H1 (cell line): ENCODE data around the gene FSD1. TPM values are rescaled to one million over a fixed set of nuclear protein-coding genes. Genes with fewer than 3 reads are reported as not detected.

Experiments used
- CTCF ChIA-PET: fragments of 300-600 bp; sonication (Branson Sonifier 250); formaldehyde crosslinking; loops from one replicate; lab custom pipeline; 2021; ENCODE audit not compliant: partially characterized antibody; lab: Charles Lee
- POLR2A ChIA-PET: fragments of 300-600 bp; sonication (Branson Sonifier 250); formaldehyde crosslinking; loops from one replicate; lab custom pipeline; 2021; ENCODE audit warnings: inconsistent platforms; ENCODE audit not compliant: partially characterized antibody; lab: Charles Lee
- DNase-seq, 2 experiments: peaks; one replicate each; pipeline versions ENCODE4 v3.0.0 to v3.0.0-alpha.2; 2010 to 2022; ENCODE audit warnings: low spot score in 2 of 2, low read depth in 1 of 2, mixed read lengths in 1 of 2
- FAIRE-seq: peaks from 2 replicates; lab custom pipeline; 2011; peaks lifted over from hg19 to GRCh38; lab: Jason Lieb, UNC
- H2AFZ ChIP-seq: 2 replicates; pipeline ENCODE4 v1.8.1; 2012; ENCODE audit warnings: low read length, inconsistent platforms
- H2AK5ac ChIP-seq: 2 replicates; pipeline ENCODE4 v1.6.1; 2013; ENCODE audit warnings: low read depth, low read length
- H2BK120ac ChIP-seq: replicated peaks from 2 replicates; pipeline ENCODE3; 2013; ENCODE audit warnings: low read depth, low read length, inconsistent platforms
- H2BK12ac ChIP-seq: 2 replicates; pipeline ENCODE4 v1.6.1; 2013; ENCODE audit warnings: low read depth, low read length
- H2BK15ac ChIP-seq: 2 replicates; pipeline ENCODE4 v1.6.1; 2013; ENCODE audit warnings: low read length
- H2BK20ac ChIP-seq: 2 replicates; pipeline ENCODE4 v1.6.1; 2013; ENCODE audit warnings: low read length
- H2BK5ac ChIP-seq: 2 replicates; pipeline ENCODE4 v1.6.1; 2013; ENCODE audit warnings: low read depth, low read length
- H3K14ac ChIP-seq: 2 replicates; pipeline ENCODE4 v1.6.1; 2013; ENCODE audit warnings: inconsistent platforms; ENCODE audit not compliant: insufficient read length
- H3K18ac ChIP-seq: 2 replicates; pipeline ENCODE4 v1.6.1; 2013; ENCODE audit warnings: low read length; ENCODE audit errors: extremely low read depth
- H3K23ac ChIP-seq: 2 replicates; pipeline ENCODE4 v1.6.1; 2013; ENCODE audit warnings: inconsistent platforms; ENCODE audit not compliant: insufficient read length
- H3K23me2 ChIP-seq: 2 replicates; pipeline ENCODE4 v1.6.1; 2013; ENCODE audit warnings: low read depth, low read length
- H3K27ac ChIP-seq: 2 replicates; pipeline ENCODE4 v1.6.1; 2011; ENCODE audit warnings: low read depth, low read length, inconsistent platforms
- H3K27me3 ChIP-seq, 4 experiments: replicated peaks in 1 of 4; 1 replicate in 1 of 4; 2 replicates in 3 of 4; pipeline versions ENCODE4 v1.6.1 to v1.8.1; 2011 to 2013; ENCODE audit warnings: low read length in 3 of 4, mild to moderate bottlenecking in 3 of 4, inconsistent platforms in 2 of 4, mixed read lengths in 2 of 4, moderate library complexity in 1 of 4; ENCODE audit not compliant: control insufficient read depth in 3 of 4, insufficient read depth in 3 of 4; ENCODE audit errors: extremely low read depth in 1 of 4
- H3K36me3 ChIP-seq, 4 experiments: 2 replicates each; pipeline versions ENCODE4 v1.6.1 to v1.8.1; 2011 to 2013; ENCODE audit warnings: mild to moderate bottlenecking in 4 of 4, low read length in 3 of 4, moderate library complexity in 2 of 4, control low read depth in 1 of 4, inconsistent platforms in 1 of 4; ENCODE audit not compliant: insufficient read depth in 4 of 4, control insufficient read depth in 2 of 4
- H3K4ac ChIP-seq: replicated peaks from 2 replicates; pipeline ENCODE3; 2013; ENCODE audit warnings: low read length, low read depth, mixed read lengths, inconsistent platforms; ENCODE audit not compliant: insufficient read length
- H3K4me1 ChIP-seq, 4 experiments: replicated peaks in 1 of 4; 1 replicate in 1 of 4; 2 replicates in 3 of 4; pipeline versions ENCODE4 v1.6.1 to v1.8.1; 2011 to 2013; ENCODE audit warnings: low read length in 3 of 4, inconsistent platforms in 2 of 4, mixed read lengths in 1 of 4; ENCODE audit not compliant: insufficient read depth in 4 of 4, control insufficient read depth in 3 of 4
- H3K4me2 ChIP-seq, 2 experiments: 2 replicates each; pipeline versions ENCODE4 v1.6.1 to v1.8.1; 2011 to 2013; ENCODE audit warnings: low read depth in 2 of 2, low read length in 2 of 2, control low read depth in 1 of 2, inconsistent platforms in 1 of 2, mild to moderate bottlenecking in 1 of 2; ENCODE audit not compliant: insufficient read depth in 1 of 2
- H3K4me3 ChIP-seq, 4 experiments: fragments of 200-600, 300-600 bp in 1 of 4; sonication (generic), shearing (Covaris generic), sonication (Bioruptor Twin) in 1 of 4; 2 replicates each; pipeline versions ENCODE4 v1.5.1 to v1.8.1; 2011 to 2016; ENCODE audit warnings: low read length in 4 of 4, low read depth in 3 of 4, control low read depth in 2 of 4, inconsistent platforms in 2 of 4, mild to moderate bottlenecking in 2 of 4, mixed read lengths in 1 of 4, moderate library complexity in 1 of 4; ENCODE audit not compliant: insufficient read depth in 2 of 4; ENCODE audit errors: extremely low read depth in 1 of 4
- H3K56ac ChIP-seq: replicated peaks from 2 replicates; pipeline ENCODE3; 2013; ENCODE audit warnings: low read depth, mild to moderate bottlenecking, mixed read lengths, low read length, inconsistent platforms; ENCODE audit not compliant: insufficient read length
- H3K79me1 ChIP-seq: 2 replicates; pipeline ENCODE4 v1.6.1; 2013; ENCODE audit warnings: low read depth, low read length, control low read depth
- H3K79me2 ChIP-seq, 2 experiments: 2 replicates each; pipeline versions ENCODE4 v1.6.1 to v1.8.1; 2012 to 2013; ENCODE audit warnings: low read length in 2 of 2, mild to moderate bottlenecking in 2 of 2, inconsistent platforms in 1 of 2; ENCODE audit not compliant: insufficient read depth in 2 of 2, control insufficient read depth in 1 of 2
- H3K9ac ChIP-seq, 4 experiments: replicated peaks in 1 of 4; 1 replicate in 1 of 4; 2 replicates in 3 of 4; pipeline versions ENCODE4 v1.6.1 to v1.8.1; 2011 to 2013; ENCODE audit warnings: low read depth in 3 of 4, low read length in 3 of 4, control low read depth in 2 of 4, mild to moderate bottlenecking in 2 of 4, moderate library complexity in 2 of 4, inconsistent platforms in 1 of 4; ENCODE audit errors: extremely low read depth in 1 of 4
- H3K9me3 ChIP-seq, 2 experiments: 2 replicates each; pipeline versions ENCODE4 v1.6.1 to v1.8.1; 2012 to 2013; ENCODE audit warnings: mild to moderate bottlenecking in 2 of 2, moderate library complexity in 2 of 2, control low read depth in 1 of 2, inconsistent platforms in 1 of 2, low read depth in 1 of 2, low read length in 1 of 2, mixed read lengths in 1 of 2; ENCODE audit not compliant: insufficient read depth in 2 of 2
- H4K20me1 ChIP-seq, 2 experiments: replicated peaks in 1 of 2; 2 replicates each; pipeline versions ENCODE3 to v1.8.1; 2011 to 2013; ENCODE audit warnings: inconsistent platforms in 2 of 2, low read length in 2 of 2, mild to moderate bottlenecking in 1 of 2; ENCODE audit not compliant: insufficient read depth in 2 of 2, control insufficient read depth in 1 of 2
- H4K5ac ChIP-seq: 2 replicates; pipeline ENCODE4 v1.6.1; 2013; ENCODE audit warnings: low read length, low read depth, mixed read lengths, inconsistent platforms; ENCODE audit not compliant: insufficient read length
- H4K8ac ChIP-seq: 2 replicates; pipeline ENCODE4 v1.8.0; 2013; ENCODE audit warnings: mild to moderate bottlenecking, moderate library complexity, low read length, inconsistent platforms; ENCODE audit not compliant: insufficient read depth; ENCODE audit errors: extremely low read depth
- H4K91ac ChIP-seq: replicated peaks from 2 replicates; pipeline ENCODE3; 2013; ENCODE audit warnings: low read length, mixed read lengths, inconsistent platforms; ENCODE audit not compliant: insufficient read length
- BCL11A ChIP-seq, 2 experiments: IDR thresholded peaks; one replicate each; pipeline ENCODE4 v1.6.1; 2011; ENCODE audit warnings: low read depth in 2 of 2, low read length in 2 of 2, mild to moderate bottlenecking in 2 of 2
- CREB1 ChIP-seq: IDR thresholded peaks from 2 replicates; pipeline ENCODE4 v1.6.1; 2012; ENCODE audit warnings: inconsistent platforms
- CTCF ChIP-seq, 3 experiments: IDR thresholded peaks; 1 replicate in 2 of 3; 2 replicates in 1 of 3; pipeline versions ENCODE4 v1.5.1 to v1.6.1; 2011; ENCODE audit warnings: low read length in 3 of 3, mild to moderate bottlenecking in 3 of 3, inconsistent platforms in 2 of 3, low read depth in 1 of 3, moderate library complexity in 1 of 3; ENCODE audit not compliant: insufficient read depth in 1 of 3; ENCODE audit errors: control extremely low read depth in 1 of 3
- GABPA ChIP-seq: IDR thresholded peaks from 2 replicates; pipeline ENCODE4 v1.6.1; 2011; ENCODE audit warnings: mild to moderate bottlenecking, low read length, moderate library complexity, borderline replicate concordance; ENCODE audit not compliant: insufficient read depth
- HDAC2 ChIP-seq, 2 experiments: fragments of 300-600 bp in 1 of 2; sonication (generic) in 1 of 2; IDR thresholded peaks; 2 replicates each; pipeline ENCODE4 v1.6.1; 2011 to 2012; ENCODE audit warnings: low read depth in 2 of 2, low read length in 2 of 2, mild to moderate bottlenecking in 2 of 2, moderate library complexity in 2 of 2, borderline replicate concordance in 1 of 2, inconsistent platforms in 1 of 2
- MAX ChIP-seq: IDR thresholded peaks from 2 replicates; pipeline ENCODE4 v1.6.1; 2012; ENCODE audit warnings: inconsistent platforms
- POLR2A ChIP-seq, 2 experiments: IDR thresholded peaks; 1 replicate in 1 of 2; 2 replicates in 1 of 2; pipeline ENCODE4 v1.6.1; 2011; ENCODE audit warnings: low read depth in 2 of 2, low read length in 2 of 2, mild to moderate bottlenecking in 2 of 2; ENCODE audit errors: control extremely low read depth in 1 of 2
- RBBP5 ChIP-seq: IDR thresholded peaks from 2 replicates; pipeline ENCODE4 v1.7.1; 2012; ENCODE audit warnings: low read depth, mild to moderate bottlenecking, inconsistent platforms, low read length, moderate library complexity, borderline replicate concordance
- SP4 ChIP-seq: IDR thresholded peaks from 2 replicates; pipeline ENCODE4 v1.6.1; 2012; ENCODE audit warnings: low read length, inconsistent platforms
- WGBS, 2 experiments: shearing (Covaris generic) in 1 of 2; methylation state at CpG; one replicate each; pipeline versions ENCODE4 v1.1.6 to v1.1.7; 2013 to 2015; ENCODE audit warnings: low lambda C conversion rate in 2 of 2, mixed read lengths in 2 of 2, inconsistent platforms in 1 of 2, low coverage in 1 of 2, missing lambda C conversion rate in 1 of 2; ENCODE audit not compliant: insufficient replicate concordance in 2 of 2, insufficient coverage in 1 of 2, insufficient read length in 1 of 2; ENCODE audit errors: extremely low coverage in 1 of 2, missing lambda C conversion rate in 1 of 2; 5-methylcytosine and 5-hydroxymethylcytosine counted together
- polyA plus RNA-seq, 7 experiments: library from polyadenylated mRNA; depleted of rRNA in 3 of 7; stranded (reverse) in 5 of 7; unstranded in 2 of 7; fragments of >200 nt in 5 of 7; fragments of 200-250 nt in 2 of 7; gene quantifications; 1 replicate in 5 of 7; 2 replicates in 1 of 7; 4 replicates in 1 of 7; pipeline versions ENCODE4 v1.2.1 to v1.2.3, GENCODE V29; 2011 to 2013; ENCODE audit warnings: missing spikeins in 2 of 7, mixed read lengths in 2 of 7
- total RNA-seq: library from RNA; stranded (reverse); fragmentation: NEBNext Ultra II Directional; extraction: Animal tissue kit (Norgen Biotek cat#: 25700); gene quantifications from 2 replicates; pipeline ENCODE4 v1.2.1, GENCODE V29; 2021

FSD1 gene
- total and polyA plus RNA-seq, 2 of the 8 experiments (the other 6 are each of a cell fraction or from before 2014, with no cell fraction given), result 58.8 to 181 TPM

- no peak overlapping the region for H2BK20ac ChIP-seq
- H3K36me3 ChIP-seq, result peaks cover 8 to 16% (median 12%) of the 10 kb centered on the region in 4 experiments; a peak in 5 of 8 replicates
- no peak overlapping the region for H2BK120ac ChIP-seq
- DNase-seq, result peak in 1 of 2 experiments; percentile 76
- no peak overlapping the region for H3K18ac ChIP-seq
- no peak overlapping the region for H4K91ac ChIP-seq
- ChIA-PET POLR2A (interaction anchor here (0.8 to 13.0 kb wide), 16 partner anchors 10 to 378 kb away, joined by 3 to 72 read pairs (median 4); partner anchors contain the start of genes CHAF1A, EEF2, MPND and SH3GL1), CTCF (interaction anchor here (0.6 to 4.4 kb wide), 22 partner anchors 9 to 1128 kb away, joined by 3 to 42 read pairs (median 4); partner anchors contain the start of genes CHAF1A and SH3GL1)
- no peak overlapping the region for H3K27ac ChIP-seq
- no peak overlapping the region for H4K8ac ChIP-seq
- no peak overlapping the region for H3K14ac ChIP-seq
- H3K79me2 ChIP-seq, result no peaks in the 10 kb centered on the region
- H2BK5ac ChIP-seq, result peak overlapping the region; percentile 16; the same call in 1 of the 2 replicates
- H3K9ac ChIP-seq, result no peak overlapping the region
- 0 out of 2 replicates have a peak overlapping the region, but pooled peaks have one; percentile 9 for H2BK12ac ChIP-seq
- no peak for FAIRE-seq
- no peaks in the 10 kb centered on the region for H3K23me2 ChIP-seq
- no peak overlapping the region for H3K56ac ChIP-seq
- no peaks in the 10 kb centered on the region for H3K9me3 ChIP-seq
- no peak overlapping the region for H4K5ac ChIP-seq
- H2AK5ac ChIP-seq, result no peak overlapping the region
- H2BK15ac ChIP-seq, result no peak overlapping the region
- H2AFZ ChIP-seq, result no peak overlapping the region
- no peak overlapping the region for H3K4me3 ChIP-seq
- peaks cover 0 to 13% (median 2%) of the 10 kb centered on the region in 4 experiments; a peak in 3 of 7 replicates for H3K4me1 ChIP-seq
- H3K27me3 ChIP-seq, result no peaks in the 10 kb centered on the region
- WGBS, 2 experiments, result 90% methylated on average over 14 of the region's 22 CpGs; no CpG with 5 or more reads in 1 of the 2 experiments
- no peak overlapping the region for H3K4ac ChIP-seq
- no peak overlapping the region for H3K4me2 ChIP-seq
- H3K79me1 ChIP-seq, result peaks cover 8% of the 10 kb centered on the region; the same call in 1 of the 2 replicates
- H4K20me1 ChIP-seq, result peaks cover 12 to 33% of the 10 kb centered on the region in 2 experiments
- H3K23ac ChIP-seq, result no peak overlapping the region
- TF ChIP-seq RBBP5 (no peak), BCL11A (IDR thresholded peaks at IDR 0.05; ENCODE audit: low read depth in 2 of 2, low read length in 2 of 2) (no peak), CTCF (IDR thresholded peaks at IDR 0.05; ENCODE audit: control extremely low read depth in 1 of 3, insufficient read depth in 1 of 3, low read depth in 1 of 3, low read length in 3 of 3) (peak; percentile 60 to 77 (median 67)), CREB1 (no peak), GABPA (no peak), POLR2A (IDR thresholded peaks at IDR 0.05; ENCODE audit: control extremely low read depth in 1 of 2, low read depth in 2 of 2, low read length in 2 of 2) (0 out of 3 replicates have a peak, but pooled peaks of 1 of the 2 experiments have one; percentile 45), HDAC2 (IDR thresholded peaks at IDR 0.05; ENCODE audit: borderline replicate concordance in 1 of 2, low read depth in 2 of 2, low read length in 2 of 2) (no peak), SP4 (no peak), MAX (peak; percentile 87)
Measured at GRCh38 chr19:4362831-4363545, 58.6 kb downstream of the FSD1 start.
